Activated T-cell treated with anti-CD3 and anti-CD28 coated beads for 24 hours (primary cell): Measurements from ENCODE around the gene PI4K2A.
"Not testable (repeated sequence)": the region's sequence is repeated elsewhere in the genome, so short reads cannot be mapped to it uniquely, and the experiment has no call there.

Experiments
- DNase-seq: peaks from one replicate; pipeline ENCODE4 v3.0.0-alpha.2; 2020; ENCODE audit warnings: low read depth

The PI4K2A gene

GRCh38 chr10:97675222-97675621 is 34.8 kb downstream of the PI4K2A start:
- no peak for DNase-seq

- DNase-seq = peak; percentile 15
These were observed 36.5 kb downstream of the PI4K2A start for GRCh38 chr10:97676770-97677581.

GRCh38 chr10:97679594-97679993 is 39.1 kb downstream of the PI4K2A start:
- DNase-seq = no peak

GRCh38 chr10:97682042-97682441 is 41.6 kb downstream of the PI4K2A start:
- no peak for DNase-seq

DNA sequence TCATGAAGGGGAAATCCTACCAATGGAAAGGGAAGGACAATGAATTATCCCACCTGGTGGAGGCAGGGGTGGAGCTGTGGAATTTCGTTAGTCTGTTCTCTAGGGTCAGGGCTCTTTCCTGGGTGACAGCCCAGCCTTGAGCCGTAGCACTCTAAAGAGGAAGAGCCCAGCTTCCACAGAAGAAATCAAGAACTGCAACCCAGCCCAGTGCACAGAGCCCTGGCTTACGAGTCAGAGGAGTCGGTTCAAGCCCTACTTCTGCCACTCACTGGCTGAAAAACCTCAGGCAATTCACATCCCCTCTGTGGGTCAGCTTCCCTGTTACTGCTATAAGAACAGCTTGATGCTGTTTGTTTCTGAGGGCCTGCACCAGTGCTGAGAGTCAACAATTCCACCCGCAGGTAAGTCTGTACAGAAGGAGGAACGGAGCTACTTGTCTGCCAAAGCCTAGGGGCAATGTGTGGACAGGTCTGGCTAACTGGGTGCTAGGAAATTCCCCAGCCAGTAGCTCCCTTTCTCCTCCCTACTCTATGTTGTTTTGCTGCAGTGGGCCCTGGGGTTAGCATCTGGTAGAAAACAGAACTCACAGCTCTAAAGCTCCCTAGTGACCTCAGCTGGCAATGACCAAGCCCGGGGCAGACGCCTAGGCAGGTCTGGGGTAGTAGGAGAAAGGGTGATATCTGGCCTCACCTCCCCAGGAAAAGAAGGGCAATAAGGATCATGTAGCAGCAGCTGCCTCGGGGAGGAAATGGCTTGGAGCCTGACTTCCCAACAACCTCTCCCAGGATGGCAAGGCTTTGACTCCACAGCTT is 43.3 kb downstream of the PI4K2A start:
- DNase-seq = no peak

DNA sequence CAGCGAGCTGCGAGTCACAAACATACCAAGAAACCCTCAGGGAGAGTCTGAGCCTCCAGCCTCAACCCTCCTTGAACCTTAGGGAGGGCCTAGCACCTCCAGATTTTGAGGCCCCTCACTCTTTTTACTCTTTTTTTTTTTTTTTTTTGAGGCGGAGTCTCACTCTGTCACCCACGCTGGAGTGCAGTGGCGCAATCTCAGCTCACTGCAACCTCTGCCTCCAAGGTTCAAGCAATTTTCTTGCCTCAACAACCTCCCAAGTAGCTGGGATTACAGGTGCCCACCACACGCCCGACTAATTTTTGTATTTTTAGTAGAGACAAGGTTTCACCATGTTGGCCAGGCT is 43.9 kb downstream of the PI4K2A start:
- not testable (repeated sequence) for DNase-seq

GRCh38 chr10:97684866-97685394 is 44.5 kb downstream of the PI4K2A start:
- no peak for DNase-seq

DNA sequence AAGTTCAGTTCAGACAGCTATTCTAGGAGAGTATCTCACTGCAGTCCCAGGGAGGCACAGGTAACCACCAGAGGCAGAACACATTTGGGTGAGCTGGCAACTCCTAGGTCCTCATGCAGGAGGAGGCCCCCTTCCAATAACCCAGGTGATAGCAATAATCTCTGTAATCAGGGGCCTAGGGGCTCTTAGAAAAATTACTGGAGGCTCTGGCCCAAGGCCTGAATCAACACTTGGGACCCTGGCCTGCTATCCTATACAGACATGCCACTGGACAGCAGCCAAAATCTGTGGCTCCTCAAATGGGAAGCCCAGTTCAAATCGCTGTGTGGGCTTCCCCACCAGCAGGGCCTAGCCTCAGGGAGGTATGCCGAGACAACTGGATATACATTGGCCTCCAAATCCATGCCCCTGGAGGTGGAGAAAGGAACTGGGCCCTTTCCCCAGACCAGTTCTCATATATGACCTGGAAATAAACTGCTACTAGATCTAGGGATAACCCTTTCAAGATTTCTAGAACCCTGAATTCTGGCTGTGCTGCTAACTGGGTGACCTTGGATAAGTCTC is 45.0 kb downstream of the PI4K2A start:
- DNase-seq = no peak

DNA sequence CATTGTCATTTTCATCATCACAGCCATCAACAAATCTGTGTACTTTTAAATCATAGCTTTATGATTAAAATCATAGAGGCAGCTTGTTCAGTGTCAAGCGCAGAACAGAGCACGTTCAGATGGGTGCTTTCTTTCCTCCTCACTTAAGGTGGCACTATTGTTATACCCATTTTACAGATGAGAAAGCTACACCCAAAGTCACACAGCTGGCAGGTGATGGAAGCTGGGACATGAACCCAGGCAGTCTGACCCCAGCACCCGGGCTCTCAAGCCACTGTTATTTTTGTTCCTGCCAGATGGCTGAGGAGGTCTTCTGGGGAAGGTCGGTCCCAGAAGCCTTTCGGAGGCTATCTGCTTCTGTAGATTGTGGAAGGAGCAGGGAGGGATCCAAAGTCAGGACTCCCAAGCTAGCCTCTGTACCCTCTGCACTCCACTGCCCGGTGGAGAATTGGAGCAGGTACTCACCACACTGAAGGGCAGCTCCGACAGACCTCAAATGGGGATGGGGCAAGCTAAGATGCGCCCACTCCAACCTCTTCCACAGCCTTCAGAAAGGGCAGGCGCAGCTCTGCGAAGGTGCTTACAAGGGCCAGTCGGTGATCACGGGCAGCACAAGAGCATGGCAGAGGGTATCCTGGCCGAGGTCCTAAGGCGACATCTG is 46.0 kb downstream of the PI4K2A start:
- DNase-seq = no peak

GRCh38 chr10:97686962-97687784 is 46.7 kb downstream of the PI4K2A start, which contains the start of gene AVPI1:
TSS of gene AVPI1 (minus strand) at chr10:97687241. CDS start at chr10:97679905, 7,336 bp downstream.
- DNase-seq = peak; percentile 92

GRCh38 chr10:97687785-97688781 is 47.6 kb downstream of the PI4K2A start:
- no peak for DNase-seq

GRCh38 chr10:97689559-97690020 is 49.1 kb downstream of the PI4K2A start:
- DNase-seq = no peak

DNA sequence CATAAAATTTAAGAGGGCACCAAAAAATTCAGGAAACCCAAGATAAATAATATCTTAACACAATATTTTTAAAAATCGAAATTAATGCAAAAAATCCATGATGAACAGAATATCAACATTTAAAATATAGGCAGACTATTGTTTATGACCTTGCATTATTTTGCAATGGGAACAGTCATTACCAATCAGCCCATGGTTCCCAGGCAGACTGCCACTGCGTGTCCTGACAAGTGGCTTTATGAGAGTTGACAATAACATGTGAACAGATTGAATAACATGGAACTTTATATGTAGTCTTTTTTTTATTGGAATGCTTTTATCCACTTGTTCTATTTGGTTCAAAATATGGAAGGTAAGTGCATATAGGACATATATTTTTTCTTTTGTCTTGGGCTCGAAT is 49.7 kb downstream of the PI4K2A start:
- no peak for DNase-seq

DNA sequence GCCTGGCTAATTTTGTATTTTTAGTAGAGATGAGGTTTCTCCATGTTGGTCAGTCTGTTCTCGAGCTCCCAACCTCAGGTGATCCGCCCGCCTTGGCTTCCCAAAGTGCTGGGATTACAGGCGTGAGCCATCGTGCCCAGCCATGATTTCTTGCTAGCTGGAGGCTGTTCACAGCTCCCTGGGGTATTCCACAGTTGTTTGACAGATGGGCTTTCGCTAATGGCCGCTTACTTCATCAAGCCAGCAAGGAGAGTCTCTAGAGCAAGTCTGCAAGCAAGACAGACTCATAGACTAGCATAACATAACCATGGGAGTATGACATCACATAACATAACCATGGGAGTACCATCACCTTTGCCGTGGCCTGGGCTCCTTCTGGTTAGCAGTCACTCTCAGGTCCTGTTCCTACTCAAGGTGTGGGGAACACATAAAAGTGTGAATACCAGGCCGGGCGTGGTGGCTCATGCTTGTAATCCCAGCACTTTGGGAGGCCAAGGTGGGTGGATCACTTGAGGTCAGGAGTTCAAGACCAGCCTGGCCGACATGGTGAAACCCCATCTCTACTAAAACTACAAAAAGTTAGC is 57.7 kb downstream of the PI4K2A start:
- not testable (repeated sequence) for DNase-seq

- DNase-seq = peak; percentile 13
These were observed 61.1 kb downstream of the PI4K2A start for GRCh38 chr10:97701438-97702069.

DNA sequence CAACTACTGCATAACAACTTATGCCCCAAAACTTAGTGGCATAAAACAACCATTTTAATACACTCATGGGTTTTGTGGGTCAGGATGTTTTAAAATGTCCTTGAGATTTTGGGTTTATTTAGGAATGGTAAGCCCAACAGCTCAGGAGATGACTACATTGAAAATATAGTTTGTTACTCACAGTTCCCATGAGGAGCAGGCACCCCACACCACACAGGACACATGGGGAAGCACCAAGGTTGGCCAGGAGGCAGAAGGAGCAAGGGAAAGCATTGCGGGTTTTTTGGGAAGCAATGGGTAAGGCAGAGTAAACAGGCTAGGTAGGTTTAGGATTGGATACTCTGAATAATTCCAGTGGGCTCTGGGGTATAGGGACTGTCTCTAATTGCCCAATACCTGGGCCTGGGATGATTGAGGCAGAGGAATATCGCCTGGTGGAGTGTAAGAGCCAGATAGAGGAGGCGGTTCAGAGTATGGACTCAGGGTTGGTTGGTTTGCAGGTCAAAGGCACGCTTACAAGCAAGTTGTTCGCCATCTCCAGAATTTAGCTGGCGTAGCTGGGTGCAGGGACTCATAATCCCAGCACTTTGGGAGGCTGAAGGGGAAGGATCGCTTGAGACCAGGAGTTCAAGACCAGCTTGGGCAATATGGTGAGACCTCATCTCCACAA is 63.1 kb downstream of the PI4K2A start:
- DNase-seq = no peak

GRCh38 chr10:97704341-97704740 is 63.9 kb downstream of the PI4K2A start:
- DNase-seq = no peak

- no peak for DNase-seq
These were observed 64.7 kb downstream of the PI4K2A start for GRCh38 chr10:97705006-97705670.
